A549 (cell line): ENCODE results near the gene SMAD5. TPM values are rescaled to one million over a fixed set of nuclear protein-coding genes. Genes with fewer than 3 reads are reported as not detected.
A peak's percentile ranks its signal among the peaks of the same experiment; 100 is the strongest.

Experiments
- ATAC-seq, 2 experiments: fragments of 200-7000 bp in 1 of 2; fragments of >200 bp in 1 of 2; cut with Nextera tagmentation in 1 of 2; cut with Tn5 transposase in 1 of 2; 3 replicates each; pipeline versions ENCODE4 v1.8.0 to v1.9.1; 2018 to 2020; ENCODE audit warnings: mild to moderate bottlenecking in 1 of 2, moderate library complexity in 1 of 2
- CTCF ChIA-PET: fragments of 300-600 bp; sonication (Branson Sonifier 250); formaldehyde crosslinking; extraction: SDS; loops from one replicate; lab custom pipeline; 2021; ENCODE audit warnings: antibody characterized with exemption, inconsistent platforms; lab: Yijun Ruan, JAX
- POLR2A ChIA-PET: fragments of 350-600 bp; formaldehyde crosslinking; extraction: SDS; loops from one replicate; lab custom pipeline; 2021; ENCODE audit warnings: antibody characterized with exemption, inconsistent platforms; lab: Yijun Ruan, JAX
- DNase-seq, 2 experiments: peaks; one replicate each; pipeline versions ENCODE4 v3.0.0 to v3.0.0-alpha.2; 2011 to 2016; ENCODE audit warnings: low read depth in 1 of 2, low spot score in 1 of 2
- FAIRE-seq: peaks from 2 replicates; lab custom pipeline; 2011; peaks lifted over from hg19 to GRCh38; lab: Jason Lieb, UNC
- H3K27ac ChIP-seq, 2 experiments: fragments of >200 bp; sonication (Bioruptor Twin); formaldehyde crosslinking; 3 replicates each; pipeline ENCODE4 v1.5.1; 2016 to 2017
- H3K4me1 ChIP-seq: fragments of >200 bp; sonication (Bioruptor Twin); formaldehyde crosslinking; 3 replicates; pipeline ENCODE4 v1.6.1; 2016
- H3K4me2 ChIP-seq: fragments of >200 bp; sonication (Bioruptor Twin); formaldehyde crosslinking; 3 replicates; pipeline ENCODE4 v1.6.1; 2016
- H3K4me3 ChIP-seq: fragments of >200 bp; sonication (Bioruptor Twin); formaldehyde crosslinking; 3 replicates; pipeline ENCODE4 v1.5.1; 2016
- H3K9me3 ChIP-seq: fragments of >200 bp; sonication (Bioruptor Twin); formaldehyde crosslinking; 3 replicates; pipeline ENCODE4 v1.6.1; 2016
- BCL3 ChIP-seq: fragments of >200 bp; sonication (Bioruptor Twin); formaldehyde crosslinking; IDR thresholded peaks from 3 replicates; pipeline ENCODE4 v1.6.1; 2016
- BHLHE40 ChIP-seq: IDR thresholded peaks from 2 replicates; pipeline ENCODE4 v1.6.1; 2012; ENCODE audit warnings: low read depth, low read length, inconsistent platforms
- ELK1 ChIP-seq: fragments of 150-350 bp; IDR thresholded peaks from 2 replicates; pipeline ENCODE4 v1.6.1; 2014; ENCODE audit warnings: low read depth, mild to moderate bottlenecking, low read length
- EP300 ChIP-seq, 2 experiments: fragments of >200 bp; sonication (Bioruptor Twin); formaldehyde crosslinking; IDR thresholded peaks; 2 replicates in 1 of 2; 3 replicates in 1 of 2; pipeline ENCODE4 v1.6.1; 2016 to 2017
- FOSB ChIP-seq: fragments of 250-450 bp; sonication (Bioruptor Pico); IDR thresholded peaks from 2 replicates; pipeline ENCODE4 v1.5.0; 2020; ENCODE audit warnings: mild to moderate bottlenecking, moderate library complexity
- FOSL2 ChIP-seq, 2 experiments: fragments of 450-650 bp in 1 of 2; fragments of >200 bp in 1 of 2; sonication (Bioruptor Twin) in 1 of 2; formaldehyde crosslinking; IDR thresholded peaks; 2 replicates each; pipeline versions ENCODE4 v1.5.0 to v1.6.1; 2016 to 2020; ENCODE audit warnings: mild to moderate bottlenecking in 1 of 2, moderate library complexity in 1 of 2
- HMGXB4 ChIP-seq: fragments of 250-450 bp; sonication (Bioruptor Pico); IDR thresholded peaks from 2 replicates; pipeline ENCODE4 v1.5.0; 2021; ENCODE audit warnings: mild to moderate bottlenecking, moderate library complexity, borderline replicate concordance
- HOXB13 ChIP-seq: fragments of 250-450 bp; sonication (Bioruptor Pico); IDR thresholded peaks from 2 replicates; pipeline ENCODE4 v1.5.0; 2020; ENCODE audit warnings: low read depth, mild to moderate bottlenecking, moderate library complexity
- MAFK ChIP-seq: fragments of 450-650 bp; IDR thresholded peaks from 2 replicates; pipeline ENCODE4 v1.6.1; 2014; ENCODE audit not compliant: partially characterized antibody
- MAZ ChIP-seq: fragments of 150-350 bp; IDR thresholded peaks from 2 replicates; pipeline ENCODE4 v1.6.1; 2014; ENCODE audit warnings: antibody characterized with exemption, low read depth, low read length, borderline replicate concordance
- MYC ChIP-seq: IDR thresholded peaks from 2 replicates; pipeline ENCODE4 v1.6.1; 2012; ENCODE audit warnings: mild to moderate bottlenecking, inconsistent platforms, low read length, improper control_type of control experiment, borderline replicate concordance
- NPAS2 ChIP-seq: fragments of 250-450 bp; sonication (Bioruptor Pico); IDR thresholded peaks from 2 replicates; pipeline ENCODE4 v1.8.0; 2022; ENCODE audit warnings: mild to moderate bottlenecking, moderate library complexity, borderline replicate concordance
- POLR2AphosphoS2 ChIP-seq: conservative IDR thresholded peaks from 2 replicates; pipeline ENCODE4 v1.6.1; 2012; ENCODE audit warnings: low read length, improper control_type of control experiment, inconsistent platforms
- RARB ChIP-seq: fragments of 250-450 bp; sonication (Bioruptor Pico); IDR thresholded peaks from 2 replicates; pipeline ENCODE4 v1.8.0; 2021; ENCODE audit warnings: mild to moderate bottlenecking, moderate library complexity
- RFX5 ChIP-seq: fragments of 450-650 bp; IDR thresholded peaks from 2 replicates; pipeline ENCODE4 v1.7.1; 2014; ENCODE audit warnings: antibody characterized with exemption, mild to moderate bottlenecking, moderate library complexity
- RNF2 ChIP-seq: fragments of 200-600 bp; sonication (generic); IDR thresholded peaks from 2 replicates; pipeline ENCODE4 v1.6.1; 2016; ENCODE audit warnings: low read depth, mild to moderate bottlenecking, antibody characterized with exemption, moderate library complexity, borderline replicate concordance
- TP53 ChIP-seq: fragments of 250-450 bp; sonication (Bioruptor Pico); IDR thresholded peaks from 2 replicates; pipeline ENCODE4 v1.5.0; 2021; ENCODE audit warnings: mild to moderate bottlenecking, moderate library complexity
- ZSCAN20 ChIP-seq: fragments of 250-450 bp; sonication (Bioruptor Pico); IDR thresholded peaks from 2 replicates; pipeline ENCODE4 v1.8.0; 2022; ENCODE audit warnings: mild to moderate bottlenecking, moderate library complexity
- WGBS: methylation state at CpG from one replicate; pipeline ENCODE4 v1.1.6; 2017; ENCODE audit errors: missing lambda C conversion rate; 5-methylcytosine and 5-hydroxymethylcytosine counted together
- polyA plus RNA-seq, 4 experiments: library from polyadenylated mRNA; depleted of rRNA in 3 of 4; stranded (reverse); fragments of >200 nt; fragmentation: RNase III in 1 of 4; extraction: RNeasy Plus Mini Kit Qiagen cat#74134 plus additional on column Dnase treatment in 1 of 4; gene quantifications; 2 replicates in 3 of 4; 3 replicates in 1 of 4; pipeline ENCODE4 v1.2.3, GENCODE V29; 2011 to 2017
- TF ChIP-seq, protein P1 (sequence below): IDR thresholded peaks from 2 replicates; pipeline ENCODE4 v1.6.1; 2012; ENCODE audit warnings: low read depth, borderline replicate concordance

SMAD5 gene
- polyA plus RNA-seq, 2 of the 4 experiments (the other 2 are of a cell fraction) = 17.1 to 101 TPM

GRCh38 chr5:136135536-136135935 lies 2.9 kb downstream of the SMAD5 start:
- ATAC-seq (no peak), DNase-seq (no peak), FAIRE-seq (no peak)
- no peaks in the 10 kb centered on the region for H3K9me3 ChIP-seq
- 89% methylated on average over 2 of the region's 2 CpGs for WGBS
- ChIA-PET POLR2A (no interaction called here), CTCF (interaction anchor here (2.2 kb wide), 1 partner anchor 9 kb away, joined by 5 read pairs; no protein-coding TSS in a partner anchor)
- no peak for TF ChIP-seq HMGXB4 (CRISPR knock-in tag)
- no peak for TF ChIP-seq TP53
- no peak for TF ChIP-seq MAZ
- no peak for TF ChIP-seq NPAS2
- no peak for TF ChIP-seq BHLHE40
- TF ChIP-seq ZSCAN20 (CRISPR knock-in tag) = no peak
- TF ChIP-seq EP300 (IDR thresholded peaks at IDR 0.05) = no peak
- no peak for TF ChIP-seq RARB (CRISPR knock-in tag)
- no peak for TF ChIP-seq RFX5
- TF ChIP-seq MAFK = no peak
- TF ChIP-seq HOXB13 (CRISPR knock-in tag) = no peak
- no peak overlapping the region for H3K27ac ChIP-seq
- peak overlapping the region; percentile 94; the same call in 1 of the 3 replicates for H3K4me2 ChIP-seq
- H3K4me3 ChIP-seq = no peak overlapping the region
- peaks cover 20% of the 10 kb centered on the region for H3K4me1 ChIP-seq

DNA sequence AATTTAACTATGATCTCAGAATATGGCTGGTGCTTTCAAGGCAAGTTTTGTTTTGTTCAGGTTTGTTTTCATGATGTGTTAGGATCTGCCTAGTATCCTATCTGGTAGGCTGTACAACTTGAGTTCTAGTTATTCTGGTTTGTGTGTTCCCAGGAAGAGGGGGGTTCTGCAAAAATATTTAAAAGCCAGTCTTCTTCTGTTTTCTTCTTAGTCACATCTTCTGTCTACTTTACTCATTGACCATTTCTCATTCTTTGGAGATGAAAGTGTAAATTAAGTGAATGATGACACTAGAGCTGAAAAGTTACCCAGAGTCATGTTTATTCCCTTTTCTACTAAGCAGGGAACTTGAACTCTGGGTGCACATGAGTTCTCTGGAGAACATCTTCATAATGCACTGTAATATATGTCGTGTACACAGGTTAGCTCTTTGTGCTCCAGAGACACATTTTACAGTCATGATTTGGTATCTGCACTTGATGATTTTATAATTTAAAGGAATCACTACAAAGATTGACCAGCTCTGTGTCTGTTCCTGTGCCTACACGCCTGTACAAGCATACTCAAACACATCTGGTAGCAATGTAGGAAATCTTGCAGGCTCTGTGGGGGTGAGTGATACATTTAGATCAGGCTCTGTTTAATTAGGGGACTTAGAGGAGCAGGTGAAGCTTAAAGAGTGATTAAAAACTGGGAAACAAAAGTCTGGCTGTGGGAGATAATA lies 5.0 kb downstream of the SMAD5 start:
- CTCF ChIA-PET = interaction anchor here (1.0 to 3.3 kb wide), 5 partner anchors 9 to 193 kb away, joined by 3 to 19 read pairs (median 4); no protein-coding TSS in a partner anchor
- no peaks in the 10 kb centered on the region for H3K9me3 ChIP-seq
- FAIRE-seq (no peak), ATAC-seq (no peak), DNase-seq (no peak)
- no peak overlapping the region for H3K4me2 ChIP-seq
- WGBS = 73% methylated on average over 2 of the region's 2 CpGs
- H3K4me1 ChIP-seq = peaks cover 29% of the 10 kb centered on the region
- H3K27ac ChIP-seq = no peak overlapping the region
- H3K4me3 ChIP-seq = no peak overlapping the region
- TF ChIP-seq MAZ (no peak), POLR2AphosphoS2 (no peak), RARB (CRISPR knock-in tag) (no peak), BCL3 (no peak), FOSB (CRISPR knock-in tag) (no peak), MYC (no peak), NPAS2 (no peak)
- TF ChIP-seq, protein P1, sequence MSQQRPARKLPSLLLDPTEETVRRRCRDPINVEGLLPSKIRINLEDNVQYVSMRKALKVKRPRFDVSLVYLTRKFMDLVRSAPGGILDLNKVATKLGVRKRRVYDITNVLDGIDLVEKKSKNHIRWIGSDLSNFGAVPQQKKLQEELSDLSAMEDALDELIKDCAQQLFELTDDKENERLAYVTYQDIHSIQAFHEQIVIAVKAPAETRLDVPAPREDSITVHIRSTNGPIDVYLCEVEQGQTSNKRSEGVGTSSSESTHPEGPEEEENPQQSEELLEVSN = no peak
- TF ChIP-seq, all 56 proteins: peak for 0
- POLR2A ChIA-PET = no interaction called here

- ChIA-PET POLR2A (interaction anchor here (1.3 kb wide), 1 partner anchor 9 kb away, joined by 5 read pairs; the partner anchor contains the start of gene SMAD5), CTCF (interaction anchor here (1.4 to 1.6 kb wide), 2 partner anchors 29 to 59 kb away, joined by 4 to 5 read pairs; no protein-coding TSS in a partner anchor)
- Histone ChIP-seq H3K4me2 (peak overlapping the region; percentile 20; the same call in 1 of the 3 replicates), H3K4me1 (peaks cover 20% of the 10 kb centered on the region; the same call in 2 of the 3 replicates), H3K4me3 (no peak overlapping the region), H3K27ac (no peak overlapping the region), H3K9me3 (no peaks in the 10 kb centered on the region)
- FAIRE-seq (no peak), DNase-seq (no peak), ATAC-seq (no peak)
- TF ChIP-seq RNF2 (no peak), ELK1 (no peak), FOSL2 (IDR thresholded peaks at IDR 0.05) (no peak), FOSL2 (CRISPR knock-in tag; IDR thresholded peaks at IDR 0.05) (0 out of 2 replicates have a peak, but pooled peaks have one; percentile 16)
These were observed 8.9 kb downstream of the SMAD5 start for GRCh38 chr5:136141561-136141960.
